ENCODE measurements around the gene DYNC1LI1. TPM values are rescaled to one million over a fixed set of nuclear protein-coding genes. Genes with fewer than 3 reads are reported as not detected.
A peak's percentile ranks its signal among the peaks of the same experiment; 100 is the strongest.

Gene DYNC1LI1
- total and polyA plus RNA-seq, 9 of the 15 experiments (the other 6 are each of a cell fraction or from before 2014, with no cell fraction given), result 21.0 to 85.4 (median 61.3) TPM

DNA sequence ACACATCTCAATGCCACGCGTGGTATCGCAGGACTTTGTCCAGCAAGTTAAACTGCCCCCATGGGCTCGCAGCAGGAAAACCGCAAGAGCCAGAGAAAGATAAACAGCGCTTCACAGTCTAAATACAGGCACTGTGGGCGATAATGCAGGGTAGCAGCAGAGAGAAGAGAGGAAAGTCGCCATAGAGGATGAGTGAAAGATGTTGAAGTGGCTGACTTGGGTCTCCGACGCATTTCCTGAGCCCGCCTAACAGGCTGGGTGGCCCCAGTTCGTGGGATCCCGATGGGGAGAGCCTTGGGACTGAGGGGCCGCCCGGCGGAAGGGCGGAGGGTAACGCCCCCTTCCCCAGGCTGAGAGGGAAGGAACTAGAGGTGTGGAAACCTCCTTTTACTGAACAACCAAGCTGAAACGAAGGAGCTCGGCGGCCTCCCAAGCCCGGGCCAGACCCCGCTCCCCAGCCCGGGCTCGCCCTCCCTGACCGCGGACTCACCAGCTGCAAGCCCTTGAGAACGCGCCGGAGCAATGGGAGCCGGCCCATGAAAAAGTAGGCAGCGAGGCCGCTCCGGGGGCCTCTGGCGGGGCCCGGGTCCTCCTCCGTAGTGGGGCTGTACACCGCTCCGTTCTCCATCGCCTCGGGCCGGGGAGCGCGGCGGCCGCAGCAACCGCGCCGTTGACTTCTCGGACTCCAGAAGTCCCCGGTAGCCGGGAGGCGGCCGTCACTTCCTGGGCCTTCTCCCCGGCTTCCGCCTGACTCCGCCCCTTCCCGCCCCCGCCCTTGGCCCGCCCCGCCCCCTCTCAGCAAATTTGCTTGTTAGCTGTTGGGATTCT lies 68.3 kb downstream of the DYNC1LI1 start, which contains the start of gene CMTM6 (continued):
- TF ChIP-seq EWSR1 (IDR thresholded peaks at IDR 0.05; ENCODE audit: borderline replicate concordance, low read depth, partially characterized antibody), result no peak
- TF ChIP-seq ZNF436 (CRISPR knock-in tag; IDR thresholded peaks at IDR 0.05), result no peak
- no peak for TF ChIP-seq NR1H2 (CRISPR knock-in tag; IDR thresholded peaks at IDR 0.05)
- TF ChIP-seq, protein P1, sequence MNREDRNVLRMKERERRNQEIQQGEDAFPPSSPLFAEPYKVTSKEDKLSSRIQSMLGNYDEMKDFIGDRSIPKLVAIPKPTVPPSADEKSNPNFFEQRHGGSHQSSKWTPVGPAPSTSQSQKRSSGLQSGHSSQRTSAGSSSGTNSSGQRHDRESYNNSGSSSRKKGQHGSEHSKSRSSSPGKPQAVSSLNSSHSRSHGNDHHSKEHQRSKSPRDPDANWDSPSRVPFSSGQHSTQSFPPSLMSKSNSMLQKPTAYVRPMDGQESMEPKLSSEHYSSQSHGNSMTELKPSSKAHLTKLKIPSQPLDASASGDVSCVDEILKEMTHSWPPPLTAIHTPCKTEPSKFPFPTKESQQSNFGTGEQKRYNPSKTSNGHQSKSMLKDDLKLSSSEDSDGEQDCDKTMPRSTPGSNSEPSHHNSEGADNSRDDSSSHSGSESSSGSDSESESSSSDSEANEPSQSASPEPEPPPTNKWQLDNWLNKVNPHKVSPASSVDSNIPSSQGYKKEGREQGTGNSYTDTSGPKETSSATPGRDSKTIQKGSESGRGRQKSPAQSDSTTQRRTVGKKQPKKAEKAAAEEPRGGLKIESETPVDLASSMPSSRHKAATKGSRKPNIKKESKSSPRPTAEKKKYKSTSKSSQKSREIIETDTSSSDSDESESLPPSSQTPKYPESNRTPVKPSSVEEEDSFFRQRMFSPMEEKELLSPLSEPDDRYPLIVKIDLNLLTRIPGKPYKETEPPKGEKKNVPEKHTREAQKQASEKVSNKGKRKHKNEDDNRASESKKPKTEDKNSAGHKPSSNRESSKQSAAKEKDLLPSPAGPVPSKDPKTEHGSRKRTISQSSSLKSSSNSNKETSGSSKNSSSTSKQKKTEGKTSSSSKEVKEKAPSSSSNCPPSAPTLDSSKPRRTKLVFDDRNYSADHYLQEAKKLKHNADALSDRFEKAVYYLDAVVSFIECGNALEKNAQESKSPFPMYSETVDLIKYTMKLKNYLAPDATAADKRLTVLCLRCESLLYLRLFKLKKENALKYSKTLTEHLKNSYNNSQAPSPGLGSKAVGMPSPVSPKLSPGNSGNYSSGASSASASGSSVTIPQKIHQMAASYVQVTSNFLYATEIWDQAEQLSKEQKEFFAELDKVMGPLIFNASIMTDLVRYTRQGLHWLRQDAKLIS (CRISPR knock-in tag; IDR thresholded peaks at IDR 0.05), result no peak
- no peak for TF ChIP-seq SREBF2 (CRISPR knock-in tag; IDR thresholded peaks at IDR 0.05)
- TF ChIP-seq BDP1 (IDR thresholded peaks at IDR 0.05; ENCODE audit: insufficient read depth, insufficient read length), result no peak
- TF ChIP-seq RFX5 (IDR thresholded peaks at IDR 0.05; ENCODE audit: low read depth, low read length), result no peak
- TF ChIP-seq KAT8 (IDR thresholded peaks at IDR 0.05; ENCODE audit: low read depth), result no peak
- peak; percentile 91 for TF ChIP-seq KLF13 (tag; IDR thresholded peaks at IDR 0.05; ENCODE audit: borderline replicate concordance, low read depth)
- no peak for TF ChIP-seq ZNF584 (CRISPR knock-in tag; IDR thresholded peaks at IDR 0.05; ENCODE audit: low read depth)
- no peak for TF ChIP-seq TARDBP (IDR thresholded peaks at IDR 0.05)
- TF ChIP-seq, protein P2, sequence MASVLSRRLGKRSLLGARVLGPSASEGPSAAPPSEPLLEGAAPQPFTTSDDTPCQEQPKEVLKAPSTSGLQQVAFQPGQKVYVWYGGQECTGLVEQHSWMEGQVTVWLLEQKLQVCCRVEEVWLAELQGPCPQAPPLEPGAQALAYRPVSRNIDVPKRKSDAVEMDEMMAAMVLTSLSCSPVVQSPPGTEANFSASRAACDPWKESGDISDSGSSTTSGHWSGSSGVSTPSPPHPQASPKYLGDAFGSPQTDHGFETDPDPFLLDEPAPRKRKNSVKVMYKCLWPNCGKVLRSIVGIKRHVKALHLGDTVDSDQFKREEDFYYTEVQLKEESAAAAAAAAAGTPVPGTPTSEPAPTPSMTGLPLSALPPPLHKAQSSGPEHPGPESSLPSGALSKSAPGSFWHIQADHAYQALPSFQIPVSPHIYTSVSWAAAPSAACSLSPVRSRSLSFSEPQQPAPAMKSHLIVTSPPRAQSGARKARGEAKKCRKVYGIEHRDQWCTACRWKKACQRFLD (CRISPR knock-in tag; IDR thresholded peaks at IDR 0.05), result 0 out of 2 replicates have a peak, but pooled peaks have one; percentile 55
- peak; percentile 86 for TF ChIP-seq CBFA2T3 (IDR thresholded peaks at IDR 0.05)
- no peak for TF ChIP-seq ZNF583 (CRISPR knock-in tag; IDR thresholded peaks at IDR 0.05)
- TF ChIP-seq DIDO1 (tag; IDR thresholded peaks at IDR 0.05; ENCODE audit: low read depth), result no peak
- peak; percentile 54; the same call in 1 of the 2 replicates for TF ChIP-seq MEF2D (tag; conservative IDR thresholded peaks at IDR 0.05; ENCODE audit: low read depth)
- no peak for TF ChIP-seq KDM4B (IDR thresholded peaks at IDR 0.05; ENCODE audit: borderline replicate concordance in 2 of 2, low read depth in 1 of 2)
- TF ChIP-seq GATAD2B (IDR thresholded peaks at IDR 0.05; ENCODE audit: borderline replicate concordance), result peak; percentile 53; the same call in 1 of the 2 replicates
- TF ChIP-seq CHCHD3 (CRISPR knock-in tag; IDR thresholded peaks at IDR 0.05), result no peak
- TF ChIP-seq, protein P3, sequence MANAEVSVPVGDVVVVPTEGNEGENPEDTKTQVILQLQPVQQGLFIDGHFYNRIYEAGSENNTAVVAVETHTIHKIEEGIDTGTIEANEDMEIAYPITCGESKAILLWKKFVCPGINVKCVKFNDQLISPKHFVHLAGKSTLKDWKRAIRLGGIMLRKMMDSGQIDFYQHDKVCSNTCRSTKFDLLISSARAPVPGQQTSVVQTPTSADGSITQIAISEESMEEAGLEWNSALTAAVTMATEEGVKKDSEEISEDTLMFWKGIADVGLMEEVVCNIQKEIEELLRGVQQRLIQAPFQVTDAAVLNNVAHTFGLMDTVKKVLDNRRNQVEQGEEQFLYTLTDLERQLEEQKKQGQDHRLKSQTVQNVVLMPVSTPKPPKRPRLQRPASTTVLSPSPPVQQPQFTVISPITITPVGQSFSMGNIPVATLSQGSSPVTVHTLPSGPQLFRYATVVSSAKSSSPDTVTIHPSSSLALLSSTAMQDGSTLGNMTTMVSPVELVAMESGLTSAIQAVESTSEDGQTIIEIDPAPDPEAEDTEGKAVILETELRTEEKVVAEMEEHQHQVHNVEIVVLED (CRISPR knock-in tag; IDR thresholded peaks at IDR 0.05), result no peak
- no peak for TF ChIP-seq HDGF (IDR thresholded peaks at IDR 0.05)
- no peak for TF ChIP-seq ZKSCAN8 (CRISPR knock-in tag; IDR thresholded peaks at IDR 0.05)
- no peak for TF ChIP-seq CREBBP (IDR thresholded peaks at IDR 0.05; ENCODE audit: low read depth, low read length)

Data from K562 (cell line).